Measurements from ENCODE around the gene SENP3. TPM values are rescaled to one million over a fixed set of nuclear protein-coding genes. Genes with fewer than 3 reads are reported as not detected.

The SENP3 gene
- total and polyA plus RNA-seq, 2 of the 13 experiments (the other 11 are each of a cell fraction or from before 2014, with no cell fraction given) = 55.8 to 75.4 TPM

- FAIRE-seq (no peak), ATAC-seq (no peak), DNase-seq (ENCODE audit: low spot score) (no peak)
- H3K4me1 ChIP-seq (ENCODE audit: insufficient read depth, low read length) = peaks cover 35% of the 10 kb centered on the region
- WGBS (ENCODE audit: low lambda C conversion rate) = 100% methylated on average over 1 of the region's 1 CpG
- peaks cover 1 to 15% of the 10 kb centered on the region in 2 experiments; a peak in 2 of 5 replicates for H3K36me3 ChIP-seq (replicated peaks in 1 of 2; ENCODE audit: control insufficient read depth in 1 of 2, insufficient read depth in 2 of 2, low read length in 2 of 2)
- intact Hi-C loops (cut with micrococcal nuclease; ENCODE audit: unreplicated experiment) (no loop called here), in situ Hi-C loops (cut with HindIII; ENCODE audit: extremely low pct_ligation_motif_present, low pct_unique_long_range_greater_than_20kb) (no loop called here)
- no peaks in the 10 kb centered on the region for H3K27me3 ChIP-seq (ENCODE audit: control insufficient read depth in 1 of 2, insufficient read depth in 2 of 2, low read length in 2 of 2)
- H4K20me1 ChIP-seq (ENCODE audit: insufficient read depth, low read length) = no peaks in the 10 kb centered on the region
- TF ChIP-seq THAP8 (CRISPR knock-in tag; IDR thresholded peaks at IDR 0.05; ENCODE audit: borderline replicate concordance) = no peak
- TF ChIP-seq ZNF788 (CRISPR knock-in tag; IDR thresholded peaks at IDR 0.05; ENCODE audit: borderline replicate concordance) = no peak
- no peak for TF ChIP-seq SPEN (CRISPR knock-in tag; IDR thresholded peaks at IDR 0.05; ENCODE audit: low read depth)
- H3K27ac ChIP-seq (ENCODE audit: extremely low read length, insufficient read depth, low read length) = no peak overlapping the region
- H3K79me2 ChIP-seq (ENCODE audit: insufficient read depth, low read length) = peaks cover 36% of the 10 kb centered on the region
- POLR2A ChIA-PET = interaction anchor here (0.6 to 3.5 kb wide), 4 partner anchors 8 to 208 kb away, joined by 3 to 16 read pairs (median 4); partner anchors contain the start of genes SAT2, TMEM256 and TP53
- H3K4me3 ChIP-seq (replicated peaks in 1 of 3; ENCODE audit: insufficient read depth in 1 of 3, low read depth in 2 of 3, low read length in 3 of 3) = peak overlapping the region in 2 of 3 experiments; percentile 3 to 12; a peak in 2 of 6 replicates
- CTCF ChIA-PET (ENCODE audit: low intra/inter-chr PET ratio, low total read pairs) = no interaction called here
- H2AFZ ChIP-seq (ENCODE audit: low read length) = no peak overlapping the region
- H3K9ac ChIP-seq (ENCODE audit: insufficient read depth, low read depth, low read length) = peak overlapping the region; percentile 44; the same call in 1 of the 2 replicates
- peak overlapping the region; percentile 63 for H3K4me2 ChIP-seq (ENCODE audit: low read depth, low read length)
- BruUV-seq (replicated peaks) = no TSS peak
- H3K9me3 ChIP-seq (ENCODE audit: low read length) = no peaks in the 10 kb centered on the region
Observed at GRCh38 chr17:7612294-7612640, 50.5 kb downstream of the SENP3 start.

GRCh38 chr17:7613769-7614424 is 52.2 kb downstream of the SENP3 start:
- BruUV-seq (replicated peaks) = TSS peak; percentile 52
- no peak for DNase-seq (ENCODE audit: low spot score)
- TF ChIP-seq PHF20 (CRISPR knock-in tag; IDR thresholded peaks at IDR 0.05) = peak; percentile 55; the same call in 1 of the 2 replicates
- 0 out of 2 replicates have a peak, but pooled peaks have one; percentile 29 for TF ChIP-seq ZNF225 (CRISPR knock-in tag; IDR thresholded peaks at IDR 0.05)
- no peak for TF ChIP-seq TMF1 (CRISPR knock-in tag; IDR thresholded peaks at IDR 0.05; ENCODE audit: low read depth)
- 0 out of 2 replicates have a peak, but pooled peaks have one; percentile 31 for TF ChIP-seq HDAC2 (CRISPR knock-in tag; IDR thresholded peaks at IDR 0.05)
- 0 out of 2 replicates have a peak, but pooled peaks have one; percentile 23 for TF ChIP-seq ZXDC (CRISPR knock-in tag; IDR thresholded peaks at IDR 0.05)
- 0 out of 2 replicates have a peak, but pooled peaks have one; percentile 43 for TF ChIP-seq ZNF546 (CRISPR knock-in tag; conservative IDR thresholded peaks at IDR 0.05)
- no peak for TF ChIP-seq ZNF703 (CRISPR knock-in tag; IDR thresholded peaks at IDR 0.05; ENCODE audit: borderline replicate concordance)
- TF ChIP-seq CEBPG (CRISPR knock-in tag; IDR thresholded peaks at IDR 0.05) = 0 out of 2 replicates have a peak, but pooled peaks have one; percentile 9
- peak; percentile 11; the same call in 1 of the 2 replicates for TF ChIP-seq SALL1 (CRISPR knock-in tag; IDR thresholded peaks at IDR 0.05)
- 0 out of 2 replicates have a peak, but pooled peaks have one; percentile 44 for TF ChIP-seq ZNF567 (CRISPR knock-in tag; IDR thresholded peaks at IDR 0.05; ENCODE audit: borderline replicate concordance)
- 0 out of 2 replicates have a peak, but pooled peaks have one; percentile 15 for TF ChIP-seq ZNF605 (CRISPR knock-in tag; IDR thresholded peaks at IDR 0.05)

More at GRCh38 chr17:7613769-7614424, 52.2 kb downstream of the SENP3 start:
- H3K79me2 ChIP-seq (ENCODE audit: insufficient read depth, low read length) = peaks cover 36% of the 10 kb centered on the region
- CTCF ChIA-PET (ENCODE audit: low intra/inter-chr PET ratio, low total read pairs) = no interaction called here
- 7% methylated on average over 12 of the region's 20 CpGs for WGBS (ENCODE audit: low lambda C conversion rate)
- in situ Hi-C loops (cut with HindIII; ENCODE audit: extremely low pct_ligation_motif_present, low pct_unique_long_range_greater_than_20kb) = no loop called here
- peak overlapping the region; percentile 64 to 92 (median 89) for H3K4me3 ChIP-seq (replicated peaks in 1 of 3; ENCODE audit: insufficient read depth in 1 of 3, low read depth in 2 of 3, low read length in 3 of 3)
- FAIRE-seq = no peak
- H4K20me1 ChIP-seq (ENCODE audit: insufficient read depth, low read length) = no peaks in the 10 kb centered on the region
- POLR2A ChIA-PET = interaction anchor here (0.8 to 3.5 kb wide), 9 partner anchors 10 to 73 kb away, joined by 3 to 63 read pairs (median 16); partner anchors contain the start of genes CD68, MPDU1, SAT2 and SHBG
- peak overlapping the region; percentile 88 for H3K9ac ChIP-seq (ENCODE audit: insufficient read depth, low read depth, low read length)
- H3K4me1 ChIP-seq (ENCODE audit: insufficient read depth, low read length) = peaks cover 48% of the 10 kb centered on the region
- peaks cover 1 to 15% of the 10 kb centered on the region in 2 experiments; a peak in 2 of 5 replicates for H3K36me3 ChIP-seq (replicated peaks in 1 of 2; ENCODE audit: control insufficient read depth in 1 of 2, insufficient read depth in 2 of 2, low read length in 2 of 2)
- no peak for ATAC-seq
- H3K27me3 ChIP-seq (ENCODE audit: control insufficient read depth in 1 of 2, insufficient read depth in 2 of 2, low read length in 2 of 2) = no peaks in the 10 kb centered on the region
- intact Hi-C loops (cut with micrococcal nuclease; ENCODE audit: unreplicated experiment) = loop anchor here (1.0 kb wide), 1 partner anchor 31 kb away; the partner anchor contains the start of gene MPDU1
- no peak overlapping the region for H2AFZ ChIP-seq (ENCODE audit: low read length)
- H3K4me2 ChIP-seq (ENCODE audit: low read depth, low read length) = peak overlapping the region; percentile 90
- H3K9me3 ChIP-seq (ENCODE audit: low read length) = no peaks in the 10 kb centered on the region
- peak overlapping the region; percentile 71 for H3K27ac ChIP-seq (ENCODE audit: extremely low read length, insufficient read depth, low read length)
